Lower lobe of right lung (tissue), 2 donors: Measurements from ENCODE around the gene WDFY4. TPM values are rescaled to one million over a fixed set of nuclear protein-coding genes. Genes with fewer than 3 reads are reported as not detected.

Experiments used
- ATAC-seq, 2 donors: fragments of 200-7000 bp; cut with Tn5 transposase; one replicate each; pipeline ENCODE4 v1.9.1; 2020 to 2022; ENCODE audit warnings: mild to moderate bottlenecking in 2 of 2, moderate library complexity in 2 of 2
- DNase-seq: peaks from one replicate; pipeline ENCODE4 v3.0.0-alpha.2; 2020
- H3K27ac ChIP-seq: fragments of 200-600 bp; one replicate; pipeline ENCODE4 v1.8.0; 2022
- H3K27me3 ChIP-seq: fragments of 200-600 bp; one replicate; pipeline ENCODE4 v1.8.0; 2022; ENCODE audit warnings: low read depth
- H3K36me3 ChIP-seq: fragments of 200-600 bp; one replicate; pipeline ENCODE4 v1.8.0; 2022; ENCODE audit warnings: mild to moderate bottlenecking
- H3K4me1 ChIP-seq: fragments of 200-600 bp; one replicate; pipeline ENCODE4 v1.8.0; 2022
- H3K4me3 ChIP-seq: fragments of 200-600 bp; one replicate; pipeline ENCODE4 v1.8.0; 2022; ENCODE audit warnings: mild to moderate bottlenecking
- H3K9me3 ChIP-seq: fragments of 200-600 bp; one replicate; pipeline ENCODE4 v1.8.0; 2022
- CTCF ChIP-seq: fragments of 200-600 bp; IDR thresholded peaks from one replicate; pipeline ENCODE4 v1.8.0; 2022; ENCODE audit warnings: antibody characterized with exemption, mild to moderate bottlenecking
- intact Hi-C: fragments of 100-400 bp; cut with DNase I; formaldehyde crosslinking; loops from one replicate; pipeline ENCODE4 v1.11.0; 2022
- total RNA-seq: library from RNA; stranded (reverse); fragmentation: NEBNext Ultra II Directional; extraction: Animal tissue kit (Norgen Biotek cat#: 25700); gene quantifications from one replicate; pipeline ENCODE4 v1.2.1, GENCODE V29; 2021
- donor health status: DM: no; HTN: yes; CAD: no; lungs with severe emphysema.

WDFY4 gene
- total RNA-seq, 1 donor from 2014 or later, result 44.4 TPM

DNA sequence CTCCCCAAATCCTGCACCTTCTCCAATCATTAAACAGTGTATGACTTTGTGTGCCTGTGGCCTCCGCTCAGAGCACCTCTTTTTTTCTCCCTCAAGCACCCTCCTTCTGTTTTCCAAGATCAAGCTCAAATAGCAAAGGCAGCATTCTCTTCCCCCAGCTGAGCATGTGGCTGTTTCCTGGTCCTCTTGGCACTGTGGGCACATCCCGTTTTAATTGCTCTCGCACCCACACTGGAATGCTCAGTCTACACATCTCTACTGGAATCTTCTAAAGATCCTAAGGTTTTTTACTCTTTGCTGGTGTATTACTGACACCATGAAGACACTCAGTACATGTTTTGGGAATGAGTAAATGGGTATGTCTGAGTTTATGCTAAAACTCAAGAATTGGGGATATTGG is 107.4 kb downstream of the WDFY4 start:
- Histone ChIP-seq H3K27ac (no peak overlapping the region), H3K27me3 (no peaks in the 10 kb centered on the region), H3K4me1 (peaks cover 14% of the 10 kb centered on the region), H3K4me3 (no peak overlapping the region), H3K9me3 (no peaks in the 10 kb centered on the region), H3K36me3 (no peaks in the 10 kb centered on the region)
- intact Hi-C loops, result no loop called here
- DNase-seq (no peak), ATAC-seq (no peak)
- TF ChIP-seq CTCF, result no peak

- no peak for TF ChIP-seq CTCF
- ATAC-seq (peak; percentile 56 to 67), DNase-seq (no peak)
- H3K4me3 ChIP-seq, result no peak overlapping the region
- H3K27me3 ChIP-seq, result no peaks in the 10 kb centered on the region
- no peaks in the 10 kb centered on the region for H3K36me3 ChIP-seq
- H3K9me3 ChIP-seq, result no peaks in the 10 kb centered on the region
- no peak overlapping the region for H3K27ac ChIP-seq
- peaks cover 14% of the 10 kb centered on the region for H3K4me1 ChIP-seq
- intact Hi-C loops, result no loop called here
These were observed 108.0 kb downstream of the WDFY4 start for GRCh38 chr10:48792687-48793096.

GRCh38 chr10:48794074-48794473 is 109.4 kb downstream of the WDFY4 start:
- Histone ChIP-seq H3K27ac (no peak overlapping the region), H3K9me3 (no peaks in the 10 kb centered on the region), H3K27me3 (no peaks in the 10 kb centered on the region), H3K4me1 (peaks cover 25% of the 10 kb centered on the region), H3K4me3 (no peak overlapping the region), H3K36me3 (no peaks in the 10 kb centered on the region)
- DNase-seq (no peak), ATAC-seq (no peak)
- TF ChIP-seq CTCF, result no peak
- intact Hi-C loops, result no loop called here

DNA sequence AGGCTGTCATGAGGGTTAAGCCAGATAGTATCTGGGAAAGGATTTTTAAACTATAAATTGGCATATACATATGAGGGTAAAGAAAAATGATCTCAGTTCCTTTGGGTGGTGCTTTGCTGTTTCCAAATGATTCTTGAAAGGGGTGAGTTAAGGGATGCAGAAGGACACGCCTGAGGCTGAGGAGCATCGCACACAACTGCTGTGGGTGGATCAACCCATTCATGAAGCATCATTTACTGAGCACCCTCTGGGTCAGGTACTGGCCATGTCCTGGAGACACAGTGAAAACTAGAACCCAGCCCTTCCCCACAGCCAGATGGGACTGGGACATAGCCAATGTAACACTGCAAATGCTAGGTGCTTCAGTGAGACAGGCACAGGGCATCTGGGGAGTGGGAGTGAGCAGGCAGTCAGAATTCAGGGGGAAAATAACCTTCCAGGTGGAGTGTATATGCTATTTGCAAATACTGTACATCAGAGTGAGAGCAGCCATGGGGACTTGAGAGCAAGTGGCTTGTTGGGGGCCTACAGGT is 112.1 kb downstream of the WDFY4 start:
- intact Hi-C loops, result no loop called here
- ATAC-seq (no peak), DNase-seq (no peak)
- no peak overlapping the region for H3K27ac ChIP-seq
- no peaks in the 10 kb centered on the region for H3K9me3 ChIP-seq
- H3K4me1 ChIP-seq, result peaks cover 38% of the 10 kb centered on the region
- H3K27me3 ChIP-seq, result no peaks in the 10 kb centered on the region
- no peak overlapping the region for H3K4me3 ChIP-seq
- no peaks in the 10 kb centered on the region for H3K36me3 ChIP-seq
- TF ChIP-seq CTCF, result no peak

DNA sequence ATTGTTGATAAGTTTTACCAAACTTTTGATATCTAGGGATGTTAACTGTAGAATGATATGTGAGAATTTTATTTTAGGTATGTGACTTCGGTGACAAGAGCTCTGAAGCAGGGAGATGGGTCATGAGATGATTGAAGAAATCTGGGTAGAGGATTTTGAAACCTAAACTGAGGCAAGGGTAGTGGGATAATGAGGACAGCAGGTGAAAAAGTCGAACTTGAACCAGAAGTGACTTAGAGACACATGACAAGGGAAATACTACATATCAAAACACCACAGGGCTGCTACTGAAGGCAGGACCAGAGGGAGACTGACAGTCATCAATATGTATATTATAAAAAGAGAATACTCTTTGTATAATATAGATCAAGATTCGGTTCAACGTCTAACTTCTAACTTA is 113.2 kb downstream of the WDFY4 start:
- Histone ChIP-seq H3K9me3 (no peaks in the 10 kb centered on the region), H3K27ac (no peak overlapping the region), H3K4me3 (no peak overlapping the region), H3K4me1 (peaks cover 29% of the 10 kb centered on the region), H3K36me3 (no peaks in the 10 kb centered on the region), H3K27me3 (no peaks in the 10 kb centered on the region)
- ATAC-seq (no peak), DNase-seq (no peak)
- intact Hi-C loops, result no loop called here
- TF ChIP-seq CTCF, result no peak
